K562 (cell line): ENCODE results near the gene WNT11. TPM values are rescaled to one million over a fixed set of nuclear protein-coding genes. Genes with fewer than 3 reads are reported as not detected.

Source experiments
- ATAC-seq: fragments of 200-7000 bp; cut with Tn5 transposase; 3 replicates; pipeline ENCODE4 v1.9.1; 2020; ENCODE audit warnings: moderate library complexity
- BruUV-seq: library from RNA; stranded (reverse); fragments of 400-500 nt; replicated peaks from 2 replicates; lab custom pipeline; 2021; lab: Mats Ljungman, UMichigan
- CTCF ChIA-PET: fragments of 300-600 bp; formaldehyde crosslinking; extraction: SDS; loops from one replicate; lab custom pipeline; 2021; ENCODE audit warnings: low intra/inter-chr PET ratio; lab: Yijun Ruan, JAX
- POLR2A ChIA-PET: fragments of 300-600, 350-650 bp; sonication (Branson Sonifier 250); formaldehyde crosslinking; extraction: SDS; loops from one replicate; lab custom pipeline; 2021; ENCODE audit warnings: antibody characterized with exemption, inconsistent platforms; lab: Yijun Ruan, JAX
- DNase-seq, 4 experiments: peaks; one replicate each; pipeline versions ENCODE4 v3.0.0 to v3.0.0-alpha.2; 2011 to 2018; ENCODE audit warnings: low spot score in 3 of 4, mixed read lengths in 3 of 4; ENCODE audit errors: extremely low read depth in 1 of 4
- FAIRE-seq: peaks from 2 replicates; lab custom pipeline; 2011; peaks lifted over from hg19 to GRCh38; lab: Jason Lieb, UNC
- H2AFZ ChIP-seq: 2 replicates; pipeline ENCODE4 v1.6.0; 2011; ENCODE audit warnings: low read depth, low read length, control low read depth, inconsistent platforms
- H3K27ac ChIP-seq: fragments of 200-600 bp; 3 replicates; pipeline ENCODE4 v1.8.0; 2011; ENCODE audit warnings: low read depth, mild to moderate bottlenecking, control low read depth, inconsistent platforms, low read length, moderate library complexity, mixed read lengths; ENCODE audit errors: extremely low read depth
- H3K27me3 ChIP-seq, 2 experiments: fragments of 300-600 bp in 1 of 2; 2 replicates in 1 of 2; 3 replicates in 1 of 2; pipeline versions ENCODE4 v1.6.0 to v1.8.0; 2011; ENCODE audit warnings: inconsistent platforms in 2 of 2, low read length in 2 of 2, mild to moderate bottlenecking in 1 of 2, mixed read lengths in 1 of 2, moderate library complexity in 1 of 2; ENCODE audit not compliant: control insufficient read depth in 2 of 2, insufficient read depth in 2 of 2
- H3K36me3 ChIP-seq: fragments of 300-600 bp; 3 replicates; pipeline ENCODE4 v1.8.0; 2011; ENCODE audit warnings: mild to moderate bottlenecking, low read length, inconsistent platforms; ENCODE audit not compliant: control insufficient read depth, insufficient read depth
- H3K4me1 ChIP-seq, 2 experiments: fragments of 200-600 bp in 1 of 2; replicated peaks in 1 of 2; 2 replicates in 1 of 2; 3 replicates in 1 of 2; pipeline versions ENCODE4 v1.5.1 to v1.8.0; 2011; ENCODE audit warnings: inconsistent platforms in 2 of 2, low read length in 2 of 2, mild to moderate bottlenecking in 1 of 2, mixed read lengths in 1 of 2, moderate library complexity in 1 of 2; ENCODE audit not compliant: control insufficient read depth in 2 of 2, insufficient read depth in 2 of 2
- H3K4me2 ChIP-seq: 2 replicates; pipeline ENCODE4 v1.6.1; 2011; ENCODE audit warnings: low read length, control low read depth, inconsistent platforms, mixed read lengths; ENCODE audit not compliant: insufficient read depth
- H3K4me3 ChIP-seq: fragments of 200-600 bp; sonication (generic), shearing (Covaris generic); 2 replicates; pipeline ENCODE4 v1.5.1; 2016; ENCODE audit warnings: control low read depth, inconsistent platforms
- H3K79me2 ChIP-seq: fragments of 200-600 bp; 3 replicates; pipeline ENCODE4 v1.8.0; 2011; ENCODE audit warnings: low read length, inconsistent platforms; ENCODE audit not compliant: control insufficient read depth, insufficient read depth
- H3K9ac ChIP-seq, 2 experiments: 2 replicates each; pipeline versions ENCODE4 v1.6.0 to v1.6.1; 2011; ENCODE audit warnings: low read depth in 2 of 2, low read length in 2 of 2, control low read depth in 1 of 2, inconsistent platforms in 1 of 2, mild to moderate bottlenecking in 1 of 2, mixed read lengths in 1 of 2; ENCODE audit not compliant: insufficient read depth in 1 of 2
- H3K9me1 ChIP-seq: one replicate; pipeline ENCODE4 v1.6.0; 2011; ENCODE audit warnings: inconsistent platforms, mild to moderate bottlenecking, low read length, moderate library complexity; ENCODE audit not compliant: control insufficient read depth, insufficient read depth
- H3K9me3 ChIP-seq: replicated peaks from 2 replicates; pipeline ENCODE4 v1.5.1; 2011; ENCODE audit warnings: low read depth, low read length, inconsistent platforms; ENCODE audit not compliant: control insufficient read depth, insufficient read depth
- H4K20me1 ChIP-seq: replicated peaks from 2 replicates; pipeline ENCODE4 v1.6.1; 2011; ENCODE audit warnings: low read length, inconsistent platforms, mixed read lengths; ENCODE audit not compliant: control insufficient read depth, insufficient read depth
- CXXC5 ChIP-seq: fragments of 250-450 bp; sonication (Bioruptor Pico); IDR thresholded peaks from 2 replicates; pipeline ENCODE4 v1.8.0; 2022; ENCODE audit warnings: inconsistent platforms, mild to moderate bottlenecking, moderate library complexity
- FUS ChIP-seq: fragments of 200-400 bp; formaldehyde crosslinking; optimal IDR thresholded peaks from 2 replicates; pipeline ENCODE3; 2017; ENCODE audit warnings: low read depth, low read length
- JUND ChIP-seq, 2 experiments: IDR thresholded peaks; 2 replicates in 1 of 2; 3 replicates in 1 of 2; pipeline ENCODE4 v1.6.1; 2011; ENCODE audit warnings: borderline replicate concordance in 2 of 2, low read depth in 2 of 2, low read length in 2 of 2, improper control_type of control experiment in 1 of 2, missing biosample characterization in 1 of 2, missing genetic modification characterization in 1 of 2, missing genetic modification reagents in 1 of 2
- KLF16 ChIP-seq: IDR thresholded peaks from 2 replicates; pipeline ENCODE4 v1.6.1; 2016; ENCODE audit warnings: antibody characterized with exemption
- RAD51 ChIP-seq: fragments of 450-650 bp; IDR thresholded peaks from 2 replicates; pipeline ENCODE4 v1.7.1; 2016; ENCODE audit warnings: low read depth, mild to moderate bottlenecking, borderline replicate concordance
- ZNF695 ChIP-seq: fragments of 450-650 bp; formaldehyde crosslinking; IDR thresholded peaks from 2 replicates; pipeline ENCODE4 v1.4.0; 2020; ENCODE audit warnings: mild to moderate bottlenecking, moderate library complexity
- ZNF780A ChIP-seq: fragments of 250-450 bp; sonication (Bioruptor Pico); IDR thresholded peaks from 2 replicates; pipeline ENCODE4 v1.5.0; 2021; ENCODE audit warnings: mild to moderate bottlenecking
- WGBS: fragments of 100-300 bp; shearing (Covaris generic); methylation state at CpG from one replicate; pipeline ENCODE4 v1.1.6; 2016; ENCODE audit warnings: low coverage, mixed read lengths; ENCODE audit not compliant: insufficient coverage; ENCODE audit errors: missing lambda C conversion rate; 5-methylcytosine and 5-hydroxymethylcytosine counted together
- in situ Hi-C: fragments of 300-500 bp; cut with MboI; formaldehyde crosslinking; loops from 4 replicates; pipeline ENCODE4 v1.15.0; 2018; ENCODE audit warnings: inconsistent platforms, mixed read lengths
- intact Hi-C: fragments of 100-400 bp; cut with micrococcal nuclease; formaldehyde crosslinking; loops from 2 replicates; pipeline ENCODE4 v1.14.2; 2022
- polyA plus RNA-seq, 8 experiments: library from polyadenylated mRNA; depleted of rRNA in 4 of 8; stranded (reverse) in 5 of 8; unstranded in 3 of 8; fragments of >200 nt; fragmentation: Nextera tagmentation in 2 of 8; fragmentation: Illumina TruSeq in 1 of 8; extraction: Ambion mirVana in 2 of 8; extraction: Trizol in 1 of 8; gene quantifications; 2 replicates each; pipeline versions ENCODE4 v1.2.1 to v1.2.3, GENCODE V29; 2011 to 2014; ENCODE audit warnings: inconsistent platforms in 1 of 8, missing spikeins in 1 of 8
- total RNA-seq, 7 experiments: library from RNA; depleted of rRNA in 6 of 7; stranded (reverse); fragments of >200 nt in 6 of 7; fragmentation: Illumina TruSeq in 2 of 7; extraction: Trizol in 2 of 7; gene quantifications; 2 replicates each; pipeline versions ENCODE4 v1.2.1 to v1.2.3, GENCODE V29; 2011 to 2021; ENCODE audit warnings: low replicate concordance in 1 of 7

The WNT11 gene
- total and polyA plus RNA-seq, 9 of the 15 experiments (the other 6 are each of a cell fraction or from before 2014, with no cell fraction given), result 0.03 to 0.20 (median 0.09) TPM; not detected in 4

GRCh38 chr11:76166314-76166713 is 40.0 kb downstream of the WNT11 start:
- Histone ChIP-seq H3K4me3 (no peak overlapping the region), H3K9ac (no peak overlapping the region), H3K27me3 (peaks cover 17 to 63% of the 10 kb centered on the region in 2 experiments), H2AFZ (no peak overlapping the region), H4K20me1 (peaks cover 11% of the 10 kb centered on the region; the same call in 1 of the 2 replicates), H3K36me3 (no peaks in the 10 kb centered on the region), H3K9me3 (no peaks in the 10 kb centered on the region), H3K27ac (no peak overlapping the region), H3K79me2 (no peaks in the 10 kb centered on the region), H3K4me2 (no peak overlapping the region), H3K4me1 (peaks cover 22 to 34% of the 10 kb centered on the region in 2 experiments), H3K9me1 (peaks cover 3% of the 10 kb centered on the region)
- WGBS, result 7% methylated on average over 6 of the region's 6 CpGs
- ChIA-PET CTCF (no interaction called here), POLR2A (interaction anchor here (0.7 kb wide), 1 partner anchor 33 kb away, joined by 3 read pairs; no protein-coding TSS in a partner anchor)
- intact Hi-C loops, result no loop called here
- no peak for FAIRE-seq
- ATAC-seq, result no peak
- DNase-seq, result no peak
- in situ Hi-C loops, result no loop called here
- BruUV-seq, result no TSS peak
- TF ChIP-seq FUS (no peak), ZNF780A (CRISPR knock-in tag) (no peak), JUND (IDR thresholded peaks at IDR 0.05; ENCODE audit: borderline replicate concordance, low read depth, low read length) (no peak), JUND (tag; IDR thresholded peaks at IDR 0.05; ENCODE audit: borderline replicate concordance, low read depth, low read length) (no peak), CXXC5 (CRISPR knock-in tag) (no peak), ZNF695 (CRISPR knock-in tag) (no peak), KLF16 (no peak), RAD51 (no peak)
